ENCODE results near the gene MAFF. TPM values are rescaled to one million over a fixed set of nuclear protein-coding genes. Genes with fewer than 3 reads are reported as not detected.
A peak's percentile ranks its signal among the peaks of the same experiment; 100 is the strongest.

Gene MAFF
- total RNA-seq, 4 donors from 2014 or later, result 13.1 to 111 (median 24.6) TPM

DNA sequence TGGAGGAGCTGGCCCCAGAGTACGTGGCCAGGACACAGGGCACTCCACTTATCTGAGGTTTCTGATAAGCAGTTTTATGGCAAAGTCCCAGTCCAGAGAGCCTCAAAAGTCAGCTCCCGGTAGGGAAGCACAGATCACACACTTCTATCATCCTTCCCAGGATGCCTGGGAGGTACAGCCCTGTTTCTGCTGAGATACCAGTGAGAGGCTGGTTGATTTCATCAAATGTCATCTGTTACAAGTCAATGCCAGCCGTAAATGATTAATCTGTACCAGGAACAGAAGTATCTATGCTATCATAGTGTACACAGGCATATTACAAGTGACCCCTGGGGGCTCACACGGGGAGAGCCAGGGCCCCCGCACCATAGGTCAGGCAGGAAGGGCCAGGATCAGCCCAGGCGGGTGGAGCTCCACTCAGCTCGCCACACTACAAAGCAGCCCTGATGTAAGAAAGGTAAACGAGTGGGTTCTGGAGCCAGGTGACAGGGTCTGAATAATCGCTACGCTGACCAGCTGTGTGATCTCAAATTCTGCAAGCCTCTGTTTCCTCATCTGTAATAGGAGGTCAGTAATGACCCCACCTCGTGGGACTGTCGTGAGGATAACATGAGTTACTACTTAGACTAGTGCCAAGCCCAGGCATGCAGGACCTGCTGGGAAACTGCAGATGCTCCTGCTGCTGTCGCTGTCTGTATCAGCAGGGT, 37.8 kb upstream of the MAFF start:
- no peaks in the 10 kb centered on the region for H3K27me3 ChIP-seq
- H3K27ac ChIP-seq, result peak overlapping the region in 2 of 3 donors; percentile 11 to 36
- H3K4me1 ChIP-seq, result peaks cover 27 to 32% of the 10 kb centered on the region in 2 donors
- no peak overlapping the region for H3K4me3 ChIP-seq (replicated peaks in 1 of 3)
- intact Hi-C loops (cut with DNase I), result no loop called here
- H3K9me3 ChIP-seq, result no peaks in the 10 kb centered on the region
- DNase-seq, result no peak
- TF ChIP-seq, protein P1, sequence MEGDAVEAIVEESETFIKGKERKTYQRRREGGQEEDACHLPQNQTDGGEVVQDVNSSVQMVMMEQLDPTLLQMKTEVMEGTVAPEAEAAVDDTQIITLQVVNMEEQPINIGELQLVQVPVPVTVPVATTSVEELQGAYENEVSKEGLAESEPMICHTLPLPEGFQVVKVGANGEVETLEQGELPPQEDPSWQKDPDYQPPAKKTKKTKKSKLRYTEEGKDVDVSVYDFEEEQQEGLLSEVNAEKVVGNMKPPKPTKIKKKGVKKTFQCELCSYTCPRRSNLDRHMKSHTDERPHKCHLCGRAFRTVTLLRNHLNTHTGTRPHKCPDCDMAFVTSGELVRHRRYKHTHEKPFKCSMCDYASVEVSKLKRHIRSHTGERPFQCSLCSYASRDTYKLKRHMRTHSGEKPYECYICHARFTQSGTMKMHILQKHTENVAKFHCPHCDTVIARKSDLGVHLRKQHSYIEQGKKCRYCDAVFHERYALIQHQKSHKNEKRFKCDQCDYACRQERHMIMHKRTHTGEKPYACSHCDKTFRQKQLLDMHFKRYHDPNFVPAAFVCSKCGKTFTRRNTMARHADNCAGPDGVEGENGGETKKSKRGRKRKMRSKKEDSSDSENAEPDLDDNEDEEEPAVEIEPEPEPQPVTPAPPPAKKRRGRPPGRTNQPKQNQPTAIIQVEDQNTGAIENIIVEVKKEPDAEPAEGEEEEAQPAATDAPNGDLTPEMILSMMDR (IDR thresholded peaks at IDR 0.05), result no peak
- TF ChIP-seq POLR2A (IDR thresholded peaks at IDR 0.05), result no peak
- no peaks in the 10 kb centered on the region for H3K36me3 ChIP-seq
- 75 to 81% methylated on average over 12 to 13 of the region's 13 CpGs for WGBS, 2 donors

DNA sequence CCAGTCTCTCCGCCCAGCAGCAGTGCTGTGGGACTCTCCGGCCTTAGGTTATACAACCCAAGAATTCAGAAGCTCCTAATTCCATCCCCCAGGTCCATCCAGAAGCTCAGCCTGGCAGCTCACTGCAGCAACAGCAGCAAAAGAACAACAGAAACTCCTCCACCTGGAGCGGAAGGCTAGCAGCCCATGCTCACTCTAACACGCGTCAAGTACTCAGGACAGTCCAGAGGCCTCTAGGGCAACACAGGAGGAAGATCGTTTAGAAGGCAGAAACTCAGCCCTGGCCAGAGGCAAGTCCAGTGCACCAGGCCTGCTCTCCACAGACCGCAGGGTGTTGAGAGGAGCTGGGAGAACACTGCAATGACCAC, 37.3 kb upstream of the MAFF start:
- no peaks in the 10 kb centered on the region for H3K36me3 ChIP-seq
- no peaks in the 10 kb centered on the region for H3K27me3 ChIP-seq
- WGBS, 2 donors, result 51 to 64% methylated on average over 5 to 7 of the region's 7 CpGs
- no peak for TF ChIP-seq POLR2A (IDR thresholded peaks at IDR 0.05)
- TF ChIP-seq, protein P1 (IDR thresholded peaks at IDR 0.05), result no peak
- peaks cover 27 to 32% of the 10 kb centered on the region in 2 donors for H3K4me1 ChIP-seq
- peak; percentile 57 to 62 for DNase-seq
- intact Hi-C loops (cut with DNase I), result no loop called here
- no peak overlapping the region for H3K4me3 ChIP-seq (replicated peaks in 1 of 3)
- no peaks in the 10 kb centered on the region for H3K9me3 ChIP-seq
- H3K27ac ChIP-seq, result peak overlapping the region; percentile 11 to 43 (median 21)

DNA sequence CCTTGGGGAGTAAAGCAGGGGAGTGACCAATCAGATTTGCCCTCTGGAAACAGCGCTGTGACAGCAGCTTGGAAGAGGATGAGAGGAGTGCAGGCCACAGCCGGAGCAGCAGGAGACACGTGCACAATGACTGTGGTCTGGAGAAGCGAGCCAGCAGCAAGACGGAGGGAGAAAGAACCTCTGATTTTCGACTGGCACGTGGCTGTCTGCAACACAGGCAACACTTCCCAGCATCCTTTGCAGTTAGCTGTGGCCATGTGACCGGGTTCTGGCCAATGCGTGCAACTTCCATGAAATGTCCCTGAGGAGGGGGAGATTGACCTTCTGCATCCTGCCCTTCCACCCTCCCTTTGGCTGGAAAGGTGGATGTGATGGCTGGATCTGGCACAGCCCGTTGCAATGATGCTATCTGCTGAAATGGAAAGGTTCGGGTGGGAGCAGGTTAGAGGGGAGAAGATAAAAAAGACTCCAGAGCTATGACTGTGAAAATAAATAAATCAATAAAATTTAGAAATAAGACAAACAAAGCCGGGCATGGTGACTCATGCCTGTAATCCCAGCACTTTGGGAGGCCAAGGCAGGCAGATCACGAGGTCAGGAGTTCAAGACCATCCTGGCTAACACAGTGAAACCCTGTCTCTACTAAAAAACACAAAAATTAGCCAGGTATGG, 35.7 kb upstream of the MAFF start:
- TF ChIP-seq POLR2A (IDR thresholded peaks at IDR 0.05), result no peak
- TF ChIP-seq, protein P1 (IDR thresholded peaks at IDR 0.05), result no peak
- H3K9me3 ChIP-seq, result no peaks in the 10 kb centered on the region
- intact Hi-C loops (cut with DNase I), result no loop called here
- WGBS, 2 donors, result 87 to 92% methylated on average over 13 of the region's 13 CpGs
- H3K27me3 ChIP-seq, result no peaks in the 10 kb centered on the region
- peaks cover 27 to 32% of the 10 kb centered on the region in 2 donors for H3K4me1 ChIP-seq
- H3K36me3 ChIP-seq, result no peaks in the 10 kb centered on the region
- DNase-seq, result no peak
- H3K27ac ChIP-seq, result peak overlapping the region in 1 of 3 donors; percentile 43
- no peak overlapping the region for H3K4me3 ChIP-seq (replicated peaks in 1 of 3)

DNA sequence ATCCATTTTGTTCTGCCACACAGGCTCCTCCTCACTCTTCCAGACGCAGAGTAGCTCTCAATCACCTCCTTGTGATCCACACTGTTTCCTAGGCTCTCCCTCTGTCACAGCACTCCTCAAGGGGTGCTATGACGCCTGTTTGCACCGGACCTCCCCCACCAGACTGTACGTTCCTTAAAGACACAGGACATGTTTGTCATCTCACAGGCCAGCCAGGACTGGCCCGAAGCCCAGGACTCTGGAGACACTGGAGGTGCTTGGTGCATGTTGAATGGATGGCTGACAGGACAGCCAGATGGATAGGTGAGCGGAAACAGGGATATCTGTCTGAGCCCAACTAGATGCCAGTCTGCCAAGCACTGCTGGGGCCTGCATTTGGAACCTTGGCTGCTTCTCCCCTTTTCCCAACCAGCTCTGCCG, 33.8 kb upstream of the MAFF start:
- Histone ChIP-seq H3K9me3 (no peaks in the 10 kb centered on the region), H3K27ac (peak overlapping the region; percentile 57 to 67 (median 66)), H3K27me3 (no peaks in the 10 kb centered on the region), H3K36me3 (no peaks in the 10 kb centered on the region), H3K4me1 (peaks cover 33 to 38% of the 10 kb centered on the region in 2 donors), H3K4me3 (replicated peaks in 1 of 3) (no peak overlapping the region)
- intact Hi-C loops (cut with DNase I), result no loop called here
- peak; percentile 94 to 95 for DNase-seq
- TF ChIP-seq, protein P1 (IDR thresholded peaks at IDR 0.05), result peak in 1 of 6 experiments; percentile 1
- no peak for TF ChIP-seq POLR2A (IDR thresholded peaks at IDR 0.05)
- 37 to 40% methylated on average over 7 of the region's 7 CpGs for WGBS, 2 donors

DNA sequence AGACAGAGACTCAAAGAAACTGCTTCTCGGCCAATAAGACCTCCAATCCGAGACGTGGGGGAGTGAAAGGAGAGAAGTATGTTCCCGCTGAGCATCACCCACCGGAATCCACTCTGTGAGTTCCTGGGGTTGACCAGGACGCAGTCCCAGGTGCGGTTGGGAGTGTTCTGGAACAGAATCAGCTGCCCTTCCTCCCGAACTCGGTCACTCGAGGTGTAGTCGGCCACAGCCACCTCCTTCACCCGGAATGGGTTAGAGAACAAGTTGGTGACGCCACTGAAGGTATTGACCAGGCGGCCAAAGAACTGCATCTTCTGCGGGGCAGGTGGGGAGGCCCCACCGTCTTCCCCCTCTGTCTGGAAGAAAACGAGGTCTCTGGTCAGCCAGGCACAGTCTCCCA, 32.7 kb upstream of the MAFF start:
- Histone ChIP-seq H3K27me3 (no peaks in the 10 kb centered on the region), H3K27ac (peak overlapping the region in 2 of 3 donors; percentile 66 to 67), H3K9me3 (no peaks in the 10 kb centered on the region), H3K4me1 (peaks cover 33 to 46% of the 10 kb centered on the region in 2 donors), H3K36me3 (no peaks in the 10 kb centered on the region), H3K4me3 (replicated peaks in 1 of 3) (no peak overlapping the region)
- TF ChIP-seq POLR2A (IDR thresholded peaks at IDR 0.05), result no peak
- TF ChIP-seq, protein P1 (IDR thresholded peaks at IDR 0.05), result no peak
- WGBS, 2 donors, result 93 to 96% methylated on average over 16 to 17 of the region's 17 CpGs
- intact Hi-C loops (cut with DNase I), result no loop called here
- no peak for DNase-seq

Data from thyroid gland (tissue), 4 donors.